ENCODE measurements around the gene NR6A1. TPM values are rescaled to one million over a fixed set of nuclear protein-coding genes. Genes with fewer than 3 reads are reported as not detected.

NR6A1 gene
- total RNA-seq, 1 experiment from 2014 or later = 32.1 TPM

DNA sequence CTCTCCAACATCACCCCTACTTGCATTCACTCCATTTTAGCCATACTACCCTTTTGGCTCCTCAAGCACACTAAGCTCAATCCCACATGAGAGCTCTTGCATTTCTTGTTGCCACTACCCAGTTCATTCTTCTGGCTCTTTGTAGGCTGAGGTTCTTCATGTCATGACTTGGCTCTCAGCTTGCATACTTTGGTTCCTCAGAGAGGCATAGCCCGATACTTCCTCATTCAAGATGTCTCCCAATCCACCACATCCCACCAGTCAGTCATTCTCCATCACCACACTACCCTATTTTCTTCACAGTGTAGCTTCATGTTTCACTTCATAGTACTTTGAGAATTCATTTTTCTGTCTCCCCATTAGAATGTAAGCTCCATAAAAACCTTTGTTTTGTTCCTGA lies 116.7 kb downstream of the NR6A1 start:
- in situ Hi-C loops (cut with HindIII; ENCODE audit: low sequenced_read_pairs) = no loop called here
- DNase-seq (ENCODE audit: low spot score) = no peak

DNA sequence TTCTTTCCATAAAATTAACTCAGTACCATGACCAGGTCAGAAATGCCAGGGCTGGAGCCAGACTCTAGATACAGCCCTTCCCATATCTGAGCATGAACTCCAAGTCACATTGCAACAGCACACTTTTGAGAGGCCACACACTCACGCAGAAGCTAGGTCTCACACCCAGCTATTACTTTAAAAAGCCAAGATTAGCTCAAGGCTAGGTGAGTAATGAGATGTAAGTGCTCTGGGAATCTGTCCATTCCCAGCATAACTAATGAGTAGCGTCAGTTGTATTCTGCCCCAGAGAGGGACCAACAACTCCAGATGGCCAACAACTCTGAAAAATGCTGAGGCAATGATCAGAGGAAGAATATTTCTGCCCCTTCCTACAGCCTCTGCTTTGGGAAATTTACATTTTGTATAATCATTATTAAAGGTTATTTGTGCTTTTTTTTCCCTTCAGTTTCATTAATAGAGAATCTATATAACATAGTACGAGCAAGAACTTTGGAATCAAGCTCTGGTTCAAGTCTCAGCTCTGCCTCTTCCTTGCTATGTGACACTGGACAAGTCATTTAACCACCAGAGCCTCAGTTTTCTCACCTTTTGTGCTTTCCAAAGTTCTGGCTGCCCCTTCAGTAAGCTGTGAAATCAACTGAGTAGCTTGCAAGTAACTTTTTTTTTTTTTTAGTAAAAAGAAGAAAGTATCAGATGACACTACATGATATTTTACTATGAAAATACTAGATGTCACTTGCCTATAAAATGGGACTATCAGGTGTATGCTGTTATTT lies 118.3 kb downstream of the NR6A1 start:
- in situ Hi-C loops (cut with HindIII; ENCODE audit: low sequenced_read_pairs) = no loop called here
- no peak for DNase-seq (ENCODE audit: low spot score)

DNA sequence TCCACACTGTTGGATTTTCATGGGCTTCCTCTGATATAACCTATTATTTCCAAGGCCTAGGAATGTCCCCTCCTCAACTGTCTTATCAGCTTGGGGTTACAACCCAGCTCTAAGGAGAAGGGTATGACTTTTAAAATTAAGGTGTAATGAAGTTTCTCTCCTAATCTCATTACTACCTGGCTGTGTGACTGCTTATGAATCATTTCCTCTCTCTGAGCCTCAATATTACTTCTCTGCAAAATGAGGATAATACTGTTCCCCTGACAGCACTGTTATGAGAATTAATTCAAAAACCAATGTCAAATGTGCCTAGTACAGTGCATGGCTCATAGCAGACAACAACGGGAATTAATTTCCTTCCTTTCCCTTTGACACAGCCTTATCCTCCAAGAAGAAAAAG lies 118.9 kb downstream of the NR6A1 start:
- in situ Hi-C loops (cut with HindIII; ENCODE audit: low sequenced_read_pairs) = no loop called here
- no peak for DNase-seq (ENCODE audit: low spot score)

DNA sequence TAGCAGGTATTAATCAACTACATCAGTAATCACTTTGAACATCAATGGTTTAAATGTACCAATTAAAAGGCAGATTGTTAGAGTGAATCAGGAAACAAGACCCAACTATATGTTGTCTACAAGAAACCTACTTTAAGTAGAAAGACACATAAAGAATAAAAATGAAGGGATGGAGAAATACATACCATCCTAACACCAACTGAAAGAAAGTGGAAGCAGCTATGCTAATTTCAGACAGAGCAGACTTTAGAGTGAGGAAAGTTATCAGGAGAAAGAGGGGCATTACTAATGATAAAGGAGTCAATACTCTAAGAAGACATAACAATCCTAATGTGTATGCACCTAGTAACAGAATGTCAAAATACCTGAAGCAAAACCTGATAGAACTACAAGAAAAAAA lies 125.8 kb downstream of the NR6A1 start:
- no peak for DNase-seq (ENCODE audit: low spot score)
- in situ Hi-C loops (cut with HindIII; ENCODE audit: low sequenced_read_pairs) = no loop called here

DNA sequence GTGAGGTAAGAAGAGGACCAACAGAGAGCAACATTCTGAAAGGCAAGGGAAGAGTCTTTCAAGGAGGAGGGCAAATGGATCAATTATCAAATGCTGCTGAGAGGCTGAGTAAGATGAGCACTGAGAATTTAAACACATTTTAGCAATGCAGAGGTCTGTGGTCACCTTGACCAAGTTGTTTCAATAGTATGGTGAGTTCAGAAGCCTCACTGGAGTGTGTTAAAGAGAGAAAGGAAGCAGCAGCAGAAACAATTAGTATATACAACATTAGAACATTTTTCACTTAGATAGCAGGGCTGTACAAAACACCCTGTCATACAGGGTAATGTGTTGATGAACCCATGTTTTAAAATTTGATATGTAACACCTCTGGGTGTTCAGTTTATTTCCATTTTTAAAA lies 131.5 kb downstream of the NR6A1 start:
- in situ Hi-C loops (cut with HindIII; ENCODE audit: low sequenced_read_pairs) = loop anchor here (10.0 kb wide), 1 partner anchor 55 kb away; no protein-coding TSS in a partner anchor
- no peak for DNase-seq (ENCODE audit: low spot score)

DNA sequence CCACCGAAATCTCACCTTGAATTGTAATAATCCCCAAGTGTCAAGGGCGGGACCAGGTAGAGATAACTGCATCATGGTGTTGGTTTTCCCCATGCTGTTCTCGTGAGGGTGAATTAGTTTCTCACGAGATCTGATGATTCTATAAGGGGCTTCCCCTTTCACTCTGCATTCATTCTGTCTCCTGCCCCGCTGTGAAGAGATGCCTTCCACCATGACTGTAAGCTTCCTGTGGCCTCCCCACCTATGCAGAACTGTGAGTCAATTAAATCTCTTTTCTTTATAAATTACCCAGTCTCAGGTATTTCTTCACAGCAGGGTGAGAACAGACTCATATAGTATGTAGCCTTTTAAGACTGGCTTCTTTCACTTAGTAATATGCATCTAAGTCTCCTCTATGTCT lies 135.8 kb downstream of the NR6A1 start:
- DNase-seq (ENCODE audit: low spot score) = no peak
- in situ Hi-C loops (cut with HindIII; ENCODE audit: low sequenced_read_pairs) = loop anchor here (10.0 kb wide), 1 partner anchor 60 kb away; no protein-coding TSS in a partner anchor

DNA sequence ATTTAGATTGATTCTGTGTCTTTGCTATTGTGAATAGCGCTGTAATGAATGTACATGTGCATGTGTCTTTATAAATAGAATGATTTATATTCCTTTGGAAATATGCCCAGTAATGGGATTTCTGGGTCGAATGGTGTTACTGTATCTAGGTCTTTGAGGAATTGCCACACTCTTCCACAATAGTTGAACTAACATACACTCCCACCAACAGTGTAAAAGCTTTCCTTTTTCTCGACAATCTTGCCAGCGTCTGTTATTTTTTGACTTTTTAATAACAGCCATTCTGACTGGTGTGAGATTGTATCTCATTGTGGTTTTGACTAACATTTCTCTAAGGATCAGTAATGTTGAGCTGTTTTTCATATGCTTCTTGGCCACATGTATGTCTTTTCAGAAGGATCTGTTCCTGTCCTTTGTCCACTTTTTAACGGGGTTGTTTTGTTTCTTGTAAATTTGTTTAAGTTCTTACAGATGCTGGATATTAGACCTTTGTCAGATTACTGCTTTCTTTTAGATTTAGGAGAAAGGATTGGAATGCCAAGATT lies 139.0 kb downstream of the NR6A1 start:
- in situ Hi-C loops (cut with HindIII; ENCODE audit: low sequenced_read_pairs) = loop anchor here (10.0 kb wide), 1 partner anchor 63 kb away; no protein-coding TSS in a partner anchor
- no peak for DNase-seq (ENCODE audit: low spot score)

DNA sequence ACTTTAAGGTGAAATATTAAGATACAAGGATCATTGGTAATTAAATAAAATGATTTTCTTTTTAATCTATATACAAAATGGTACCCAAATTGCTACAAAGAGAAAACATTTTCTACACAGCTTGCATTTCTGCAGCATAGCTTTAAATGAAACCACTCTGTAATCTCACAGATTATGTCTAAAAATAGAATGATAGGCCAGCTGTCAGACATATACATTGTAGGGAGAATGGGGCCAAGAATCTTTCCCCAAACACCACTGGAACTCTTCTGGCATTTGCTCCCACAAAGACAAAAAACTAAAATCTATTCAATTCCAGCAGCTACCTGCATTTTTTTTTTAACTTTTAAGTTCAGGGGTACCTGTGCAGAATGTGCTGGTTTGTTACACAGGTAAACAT lies 139.8 kb downstream of the NR6A1 start:
- DNase-seq (ENCODE audit: low spot score) = no peak
- in situ Hi-C loops (cut with HindIII; ENCODE audit: low sequenced_read_pairs) = loop anchor here (10.0 kb wide), 1 partner anchor 63 kb away; no protein-coding TSS in a partner anchor

DNA sequence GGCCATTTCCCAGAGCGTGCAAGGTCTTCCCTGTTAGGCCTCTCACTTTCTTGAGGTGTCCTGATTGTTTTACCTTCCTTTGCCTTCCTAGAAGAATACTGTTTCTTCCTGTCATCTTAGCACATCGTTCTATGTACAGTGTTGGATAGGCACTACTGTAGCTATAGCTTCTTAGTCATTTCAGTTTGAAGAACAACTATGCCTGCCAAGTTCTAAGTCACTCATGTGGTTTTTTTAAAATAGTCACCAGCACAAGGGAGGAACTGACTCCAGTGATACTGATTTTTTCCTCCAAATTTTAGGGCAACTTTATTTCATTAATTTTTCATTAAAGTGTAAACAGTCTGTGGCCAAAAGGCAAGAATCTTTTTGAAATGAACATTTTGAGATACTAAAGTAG lies 141.5 kb downstream of the NR6A1 start:
- DNase-seq (ENCODE audit: low spot score) = no peak

DNA sequence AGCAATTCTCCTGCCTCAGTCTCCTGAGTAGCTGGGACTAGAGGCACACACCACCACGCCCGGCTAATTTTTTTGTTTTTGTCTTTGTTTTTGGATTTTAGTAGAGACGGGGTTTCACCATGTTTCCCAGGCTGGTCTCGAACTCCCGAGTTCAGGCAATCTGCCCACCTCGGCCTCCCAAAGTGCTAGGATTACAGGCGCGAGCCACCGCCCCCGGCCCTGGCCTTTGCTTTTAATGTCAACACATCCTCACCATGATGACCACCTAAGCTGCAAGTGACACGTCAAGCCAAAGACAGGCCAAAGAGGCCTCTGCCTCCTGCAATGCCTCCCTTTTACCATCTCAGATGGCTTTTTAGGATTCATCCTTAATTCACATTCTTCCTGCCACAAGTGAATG lies 142.4 kb downstream of the NR6A1 start:
- DNase-seq (ENCODE audit: low spot score) = no peak
- in situ Hi-C loops (cut with HindIII; ENCODE audit: low sequenced_read_pairs) = no loop called here

More for the DNA sequence above, 141.5 kb downstream of the NR6A1 start:
- in situ Hi-C loops (cut with HindIII; ENCODE audit: low sequenced_read_pairs) = no loop called here

DNA sequence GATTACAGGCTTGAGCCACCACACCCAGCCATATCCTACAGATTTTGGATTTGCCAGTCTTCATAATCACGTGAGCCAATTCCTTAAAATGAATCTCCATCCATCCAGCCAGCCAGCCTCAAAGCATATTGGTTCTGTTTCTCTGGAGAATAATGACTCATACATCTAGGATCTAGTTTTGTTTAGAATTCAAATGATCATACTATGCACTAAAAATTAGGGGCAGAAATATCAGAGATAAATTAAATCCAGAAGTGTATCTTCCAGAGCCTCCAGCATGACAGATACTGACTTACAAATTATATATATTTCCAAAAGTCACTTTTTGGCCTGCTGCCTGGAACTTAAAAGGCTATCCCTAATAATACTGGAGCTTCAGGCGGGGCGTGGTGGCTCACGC lies 144.8 kb downstream of the NR6A1 start:
- in situ Hi-C loops (cut with HindIII; ENCODE audit: low sequenced_read_pairs) = no loop called here
- DNase-seq (ENCODE audit: low spot score) = no peak

DNA sequence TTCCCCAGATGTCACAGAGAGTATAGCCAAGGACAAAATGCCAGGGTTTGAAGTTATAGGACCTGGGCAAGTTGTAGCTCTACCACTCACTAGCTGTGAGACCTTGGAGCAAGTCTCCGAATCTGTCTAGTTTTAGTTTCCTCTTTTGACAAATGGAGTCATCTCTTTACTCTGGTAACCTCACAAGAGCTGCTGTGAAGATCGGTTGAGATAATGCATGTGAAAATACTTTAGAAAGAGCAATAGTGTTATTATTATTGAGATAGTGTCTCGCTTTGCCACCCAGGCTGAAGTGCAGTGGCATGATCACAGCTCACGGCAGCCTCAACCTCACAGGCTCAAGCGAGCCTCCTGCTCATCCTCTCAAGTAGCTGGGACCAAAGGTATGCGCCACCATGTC lies 146.0 kb downstream of the NR6A1 start:
- in situ Hi-C loops (cut with HindIII; ENCODE audit: low sequenced_read_pairs) = no loop called here

DNA sequence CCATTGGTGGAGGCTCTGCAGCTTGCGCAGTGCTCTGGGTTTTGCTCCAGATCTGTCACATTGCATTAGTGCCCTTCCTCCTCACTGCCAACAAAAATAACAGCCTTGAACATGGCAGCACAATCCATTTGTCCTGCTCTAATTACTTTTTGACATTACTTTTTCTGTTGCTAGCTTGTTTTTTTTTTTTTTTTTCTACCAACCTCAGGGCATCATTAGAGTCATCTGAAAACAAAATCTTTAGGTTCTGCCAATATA lies 146.4 kb downstream of the NR6A1 start:
- in situ Hi-C loops (cut with HindIII; ENCODE audit: low sequenced_read_pairs) = no loop called here

More for the DNA sequence above, 146.0 kb downstream of the NR6A1 start:
- DNase-seq (ENCODE audit: low spot score) = no peak

DNA sequence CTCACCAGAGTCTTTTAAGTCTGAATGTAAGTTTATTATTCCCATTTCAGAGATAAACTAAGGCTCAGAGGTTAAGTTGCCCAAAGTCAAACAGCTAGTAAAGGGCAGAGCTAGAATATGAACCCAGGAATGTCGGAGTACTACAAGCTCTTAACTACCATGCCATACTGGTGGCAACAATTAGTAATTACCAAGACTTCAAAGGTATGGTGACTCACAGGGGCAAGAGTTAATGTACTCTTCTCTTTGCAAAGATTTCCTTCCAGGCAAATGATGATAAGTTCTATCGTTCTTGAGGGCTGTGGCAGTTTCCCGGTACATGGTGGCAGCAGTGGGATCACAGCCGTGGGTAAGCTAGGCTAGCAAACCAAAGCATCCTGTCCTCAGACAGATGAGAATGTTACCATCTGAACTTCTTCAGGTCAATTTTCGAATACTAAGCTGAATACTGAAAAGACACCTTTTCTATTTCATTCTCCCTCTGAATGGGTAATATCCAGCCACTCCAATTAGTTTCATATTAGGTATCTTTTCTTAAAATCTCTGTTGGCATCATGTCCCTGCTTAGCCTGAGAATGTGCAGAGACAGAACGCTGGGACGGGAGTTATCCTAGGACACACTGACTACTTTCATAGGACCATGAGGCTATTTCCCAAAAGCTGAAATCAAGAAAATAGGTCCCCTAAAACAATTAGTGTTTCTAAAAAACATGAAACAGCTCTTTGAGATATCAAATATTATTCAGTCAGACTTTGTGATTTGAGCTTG lies 147.0 kb downstream of the NR6A1 start:
- DNase-seq (ENCODE audit: low spot score) = no peak
- in situ Hi-C loops (cut with HindIII; ENCODE audit: low sequenced_read_pairs) = no loop called here

More for the DNA sequence above, 146.4 kb downstream of the NR6A1 start:
- DNase-seq (ENCODE audit: low spot score) = peak; percentile 97

DNA sequence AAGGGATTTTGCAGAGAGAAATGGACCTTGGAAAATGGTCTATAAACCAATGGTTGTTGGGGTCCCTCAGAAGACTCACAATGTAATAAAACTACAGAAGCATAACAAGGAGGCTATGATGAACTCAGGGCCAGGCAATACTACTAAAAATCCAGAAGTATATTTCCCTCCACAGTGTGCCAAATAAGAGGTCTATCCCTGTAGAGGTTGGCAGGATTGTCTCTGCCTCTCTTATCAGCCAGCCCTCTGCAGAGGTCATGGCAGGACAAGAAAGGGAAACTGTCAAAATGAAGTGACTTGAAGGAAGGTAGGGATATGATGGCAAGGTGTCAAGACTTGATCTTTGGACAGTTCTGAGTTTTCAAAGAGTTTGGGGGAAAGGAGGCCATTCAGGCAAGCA lies 148.2 kb downstream of the NR6A1 start:
- no peak for DNase-seq (ENCODE audit: low spot score)
- in situ Hi-C loops (cut with HindIII; ENCODE audit: low sequenced_read_pairs) = no loop called here

DNA sequence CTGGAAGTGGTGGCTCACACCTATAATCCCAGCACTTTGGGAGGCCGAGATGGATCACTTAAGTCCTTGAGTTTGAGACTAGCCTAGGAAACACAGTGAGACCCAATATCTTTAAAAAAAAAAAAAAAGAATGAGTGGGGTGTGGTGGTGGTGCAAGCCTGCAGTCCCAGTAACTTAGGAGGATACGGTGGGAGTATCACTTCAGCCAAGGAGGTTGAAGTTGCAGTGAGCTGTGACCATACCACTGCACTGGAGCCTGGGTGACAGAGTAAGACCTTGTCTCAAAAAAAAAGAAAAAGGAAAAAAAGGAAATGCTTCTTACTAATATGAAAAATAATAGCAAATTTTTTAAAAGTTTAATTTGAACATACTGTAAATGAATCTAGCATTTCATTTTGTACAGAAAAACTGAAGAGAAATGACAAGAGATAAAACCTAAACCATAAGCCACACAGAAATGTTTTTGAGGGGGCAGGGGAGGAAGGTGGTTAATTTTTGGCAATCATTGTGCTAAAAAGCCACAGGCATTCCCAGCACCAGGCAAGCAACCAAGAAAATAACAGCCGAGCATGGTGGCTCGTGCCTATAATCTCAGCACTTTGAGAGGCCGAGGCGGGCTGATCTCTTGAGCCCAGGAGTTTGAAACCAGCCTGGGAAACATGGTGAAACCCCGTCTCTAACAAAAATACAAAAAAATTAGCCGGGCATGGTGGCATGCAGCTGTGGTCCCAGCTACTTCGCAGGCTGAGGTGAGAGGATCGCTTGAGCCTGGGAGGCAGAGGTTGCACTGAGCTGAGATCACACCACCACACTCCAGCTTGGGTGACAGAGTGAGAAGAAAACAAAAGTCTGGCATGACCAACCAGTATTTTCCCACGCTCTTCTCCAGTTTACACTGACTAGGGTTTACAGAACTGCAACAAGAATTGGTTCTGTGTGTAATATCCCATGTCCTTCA lies 149.5 kb downstream of the NR6A1 start:
- in situ Hi-C loops (cut with HindIII; ENCODE audit: low sequenced_read_pairs) = no loop called here
- peak; percentile 82 for DNase-seq (ENCODE audit: low spot score)

DNA sequence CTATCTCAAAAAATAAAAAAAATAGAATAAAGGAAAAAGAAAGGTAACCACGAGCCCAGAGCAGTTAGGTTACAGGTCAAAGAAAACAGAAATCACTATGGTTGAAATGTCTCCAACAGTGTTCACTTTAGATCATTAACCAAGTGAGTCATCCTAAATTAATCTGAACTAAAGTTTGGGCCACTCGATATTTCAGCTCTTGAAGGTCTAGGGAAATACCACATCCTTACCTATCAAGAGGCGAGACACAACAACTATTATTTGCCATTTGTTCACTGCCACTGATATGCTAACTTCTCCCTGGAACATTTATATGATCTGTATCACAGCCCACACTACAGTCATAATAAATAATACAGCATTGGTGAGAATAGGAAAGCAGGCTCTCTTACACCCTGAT lies 152.6 kb downstream of the NR6A1 start:
- in situ Hi-C loops (cut with HindIII; ENCODE audit: low sequenced_read_pairs) = no loop called here
- DNase-seq (ENCODE audit: low spot score) = no peak

DNA sequence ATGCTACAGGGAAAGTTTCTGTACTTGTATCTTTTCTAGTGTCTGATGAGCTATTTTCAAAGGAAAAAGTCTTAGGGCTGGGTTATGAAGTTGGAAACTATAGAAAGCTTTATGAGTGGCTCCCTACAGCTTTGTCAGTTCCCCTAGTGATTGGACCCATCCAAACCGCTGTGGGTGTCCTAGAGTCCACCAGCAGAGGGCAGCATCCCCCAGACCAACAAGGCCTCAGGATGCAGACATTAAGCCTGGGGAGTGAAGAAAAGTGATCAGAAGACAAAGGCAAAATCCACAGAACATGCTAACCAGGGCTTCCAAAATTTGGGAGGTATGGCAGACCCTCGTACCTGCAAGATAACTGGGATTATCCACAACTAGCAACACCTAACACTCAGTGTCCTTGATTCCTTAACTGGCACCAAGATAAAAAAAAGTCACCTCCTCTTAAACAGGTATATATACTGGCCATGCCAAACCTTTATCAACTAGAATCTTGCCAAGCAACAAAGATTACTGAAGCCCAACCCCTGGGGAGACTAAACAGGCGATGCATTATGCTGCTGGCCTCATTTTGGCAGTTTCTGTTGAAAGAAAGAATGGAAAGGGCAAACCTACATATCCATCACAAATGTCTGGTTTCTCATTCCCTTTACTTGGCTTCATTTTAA lies 153.5 kb downstream of the NR6A1 start:
- peak; percentile 89 for DNase-seq (ENCODE audit: low spot score)
- in situ Hi-C loops (cut with HindIII; ENCODE audit: low sequenced_read_pairs) = no loop called here

DNA sequence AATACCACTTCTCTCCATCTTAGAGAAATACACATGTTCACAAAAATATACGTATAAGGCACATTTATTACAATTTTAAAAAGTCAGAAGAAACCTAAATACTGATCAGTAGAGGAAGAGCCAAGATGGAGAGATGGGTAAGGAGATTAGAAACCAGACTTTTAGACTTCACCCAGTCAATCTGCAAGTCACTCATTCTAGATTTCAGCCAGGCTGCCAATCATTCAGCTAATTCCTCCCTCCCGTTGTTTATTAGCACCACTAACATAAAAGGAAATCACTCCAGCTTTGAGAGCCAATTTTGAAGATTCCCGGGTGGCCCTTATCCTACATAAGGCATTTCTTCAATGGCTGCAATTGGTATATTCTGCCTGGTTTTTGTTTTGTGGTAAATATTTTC lies 154.2 kb downstream of the NR6A1 start:
- in situ Hi-C loops (cut with HindIII; ENCODE audit: low sequenced_read_pairs) = no loop called here

More for the DNA sequence above, 154.2 kb downstream of the NR6A1 start:
- DNase-seq (ENCODE audit: low spot score) = no peak

Data from G401 (cell line).